Breast epithelium (tissue), 3 donors: ENCODE results near the gene PLSCR2.
"Not testable (repeated sequence)": the region's sequence is repeated elsewhere in the genome, so short reads cannot be mapped to it uniquely, and the experiment has no call there.

Source experiments
- CTCF ChIP-seq, 3 donors: fragments of 450-650 bp; IDR thresholded peaks; one replicate each; pipeline ENCODE4 v1.5.1; 2016 to 2017; ENCODE audit warnings: antibody characterized with exemption in 3 of 3, mild to moderate bottlenecking in 3 of 3, moderate library complexity in 3 of 3
- POLR2A ChIP-seq: fragments of 450-650 bp; IDR thresholded peaks from one replicate; pipeline ENCODE4 v1.6.1; 2016; ENCODE audit warnings: antibody characterized with exemption, mild to moderate bottlenecking, moderate library complexity
- POLR2AphosphoS5 ChIP-seq, 3 donors: sonication (generic); formaldehyde crosslinking; IDR thresholded peaks; one replicate each; pipeline ENCODE4 v1.6.1; 2017; ENCODE audit warnings: antibody characterized with exemption in 3 of 3

GRCh38 chr3:146412711-146413110 lies 56.6 kb downstream of the PLSCR2 start:
- TF ChIP-seq CTCF (IDR thresholded peaks at IDR 0.05); POLR2A; POLR2AphosphoS5 (IDR thresholded peaks at IDR 0.05): not testable (repeated sequence)
